ENCODE data around the gene CAPZA1. TPM values are rescaled to one million over a fixed set of nuclear protein-coding genes. Genes with fewer than 3 reads are reported as not detected.

The CAPZA1 gene
- total and polyA plus RNA-seq, 10 of the 15 experiments (the other 5 are each of a cell fraction or from before 2014, with no cell fraction given), result 187 to 886 (median 278) TPM

DNA sequence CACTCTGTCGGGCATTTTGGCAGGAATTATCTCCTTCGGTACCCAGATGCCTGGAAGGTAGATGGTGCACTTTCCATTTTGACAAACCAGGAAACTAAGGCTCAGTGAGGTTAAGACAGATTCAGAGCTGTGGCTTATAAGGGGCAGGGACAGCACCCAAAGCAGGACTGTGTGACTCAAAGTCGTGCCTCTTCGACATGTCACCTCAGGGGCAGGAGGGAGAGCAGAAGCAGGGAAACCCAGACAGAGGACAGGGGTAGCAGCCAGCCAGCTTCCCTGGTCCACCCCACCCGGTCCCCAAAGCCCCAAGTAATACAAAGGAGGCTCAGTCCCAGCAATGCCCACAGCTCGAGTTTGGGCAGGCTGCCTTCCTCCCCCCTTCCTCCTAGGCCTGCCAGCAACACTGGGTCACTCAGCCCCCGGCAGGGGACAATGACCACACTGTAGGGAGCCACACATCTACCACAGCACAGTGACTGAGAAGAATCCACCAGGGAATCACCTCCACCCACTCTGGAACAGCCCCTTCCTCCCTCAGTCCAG lies 84.8 kb downstream of the CAPZA1 start:
- H3K27ac ChIP-seq (ENCODE audit: control insufficient read depth, insufficient read depth), result peak overlapping the region; percentile 81
- H3K9me3 ChIP-seq (replicated peaks; ENCODE audit: control insufficient read depth, insufficient read depth, low read length), result no peaks in the 10 kb centered on the region
- H3K4me3 ChIP-seq, result peak overlapping the region; percentile 68
- TF ChIP-seq JUND (IDR thresholded peaks at IDR 0.05; ENCODE audit: low read depth, low read length), result no peak
- TF ChIP-seq TCF12 (IDR thresholded peaks at IDR 0.05; ENCODE audit: low read depth, low read length), result no peak
- no peak for TF ChIP-seq ZNF217 (IDR thresholded peaks at IDR 0.05)
- no peak for TF ChIP-seq PKNOX1 (IDR thresholded peaks at IDR 0.05)
- TF ChIP-seq TARDBP (IDR thresholded peaks at IDR 0.05; ENCODE audit: borderline replicate concordance), result 0 out of 2 replicates have a peak, but pooled peaks have one; percentile 35
- no peak for TF ChIP-seq ZNF687 (IDR thresholded peaks at IDR 0.05)
- no peak for TF ChIP-seq KAT2A (conservative IDR thresholded peaks at IDR 0.05; ENCODE audit: control insufficient read depth, low read depth, low read length)
- TF ChIP-seq ELK1 (IDR thresholded peaks at IDR 0.05; ENCODE audit: low read depth, low read length), result no peak
- TF ChIP-seq SIN3A (IDR thresholded peaks at IDR 0.05; ENCODE audit: low read depth, low read length), result no peak
- TF ChIP-seq ETV6 (conservative IDR thresholded peaks at IDR 0.05 in 1 of 2, IDR thresholded peaks at IDR 0.05 in 1 of 2; ENCODE audit: borderline replicate concordance in 1 of 2, low read depth in 1 of 2), result no peak
- TF ChIP-seq E2F4 (IDR thresholded peaks at IDR 0.05; ENCODE audit: low read depth, low read length), result no peak
- TF ChIP-seq BRCA1 (IDR thresholded peaks at IDR 0.05; ENCODE audit: low read depth, low read length), result no peak
- peak; percentile 3; the same call in 1 of the 2 replicates for TF ChIP-seq PAX5 (IDR thresholded peaks at IDR 0.05; ENCODE audit: borderline replicate concordance, low read depth, low read length)
- TF ChIP-seq YBX1 (IDR thresholded peaks at IDR 0.05), result no peak
- no peak for TF ChIP-seq ZSCAN29 (IDR thresholded peaks at IDR 0.05)
- 0 out of 2 replicates have a peak, but pooled peaks have one; percentile 10 for TF ChIP-seq GATAD2B (conservative IDR thresholded peaks at IDR 0.05; ENCODE audit: low read depth)
- no peak for TF ChIP-seq BMI1 (IDR thresholded peaks at IDR 0.05; ENCODE audit: borderline replicate concordance)
- peaks cover 33% of the 10 kb centered on the region for H3K79me2 ChIP-seq (ENCODE audit: control insufficient read depth, insufficient read depth, low read length)
- WGBS (ENCODE audit: insufficient coverage, insufficient replicate concordance, low lambda C conversion rate, missing lambda C conversion rate), result 16% methylated on average over 7 of the region's 7 CpGs
- H3K9ac ChIP-seq (ENCODE audit: control insufficient read depth, insufficient read depth, low read length), result peak overlapping the region; percentile 52
- peaks cover 37% of the 10 kb centered on the region for H3K4me1 ChIP-seq (ENCODE audit: control insufficient read depth, insufficient read depth, low read length)
- DNase-seq (ENCODE audit: low read depth, low spot score) (no peak), FAIRE-seq (no peak), ATAC-seq (peak; percentile 6)
- BruUV-seq (replicated peaks), result no TSS peak
- peaks cover 0 to 14% of the 10 kb centered on the region in 2 experiments; a peak in 3 of 4 replicates for H3K36me3 ChIP-seq (ENCODE audit: control insufficient read depth in 2 of 2, insufficient read depth in 2 of 2, low read length in 1 of 2)
- peak overlapping the region; percentile 96 for H3K4me2 ChIP-seq (ENCODE audit: control insufficient read depth, insufficient read depth)
- RAD21 ChIA-PET (ENCODE audit: unreplicated experiment), result interaction anchor here (0.6 to 4.1 kb wide), 14 partner anchors 11 to 313 kb away, joined by 3 to 42 read pairs (median 8); partner anchors contain the start of genes CTTNBP2NL, MOV10, PPM1J and ST7L
- SMC1A ChIA-PET (ENCODE audit: uncharacterized antibody, unreplicated experiment), result interaction anchor here (0.5 to 4.0 kb wide), 20 partner anchors 11 to 313 kb away, joined by 3 to 28 read pairs (median 4); partner anchors contain the start of genes MOV10, PPM1J and ST7L
- no peaks in the 10 kb centered on the region for H3K27me3 ChIP-seq (replicated peaks in 1 of 2; ENCODE audit: control insufficient read depth in 2 of 2, insufficient read depth in 2 of 2, low read length in 1 of 2)
- in situ Hi-C loops (cut with MboI) (no loop called here), intact Hi-C loops (cut with micrococcal nuclease; ENCODE audit: unreplicated experiment) (no loop called here)
- H4K20me1 ChIP-seq (ENCODE audit: control insufficient read depth, insufficient read depth), result no peaks in the 10 kb centered on the region
- CTCF ChIA-PET, result interaction anchor here (0.5 to 5.6 kb wide), 11 partner anchors 11 to 369 kb away, joined by 3 to 48 read pairs (median 3); partner anchors contain the start of genes LRIG2, MOV10 and PPM1J
- H2AFZ ChIP-seq (ENCODE audit: control insufficient read depth, low read depth, low read length), result peak overlapping the region; percentile 57
- POLR2A ChIA-PET, result interaction anchor here (0.5 to 3.6 kb wide), 16 partner anchors 9 to 1112 kb away, joined by 3 to 26 read pairs (median 6); partner anchors contain the start of genes CAPZA1, MOV10, PPM1J and ST7L
